Thoracic aorta (tissue), 2 donors: ENCODE data around the gene ADAMTS6. TPM values are rescaled to one million over a fixed set of nuclear protein-coding genes. Genes with fewer than 3 reads are reported as not detected.

ENCODE experiments used
- ATAC-seq: fragments of 150-250 bp; one replicate; pipeline ENCODE4 v1.8.0; 2017; ENCODE audit warnings: low read depth; ENCODE audit not compliant: insufficient number of reproducible peaks, low FRiP score
- DNase-seq: peaks from one replicate; pipeline ENCODE4 v3.0.0-alpha.2; 2020; ENCODE audit warnings: low spot score
- H3K27ac ChIP-seq, 2 donors: fragments of 200-600 bp; sonication (generic); 1 replicate in 1 of 2; 2 replicates in 1 of 2; pipeline ENCODE4 v1.5.1; 2016; ENCODE audit warnings: mild to moderate bottlenecking in 2 of 2, moderate library complexity in 2 of 2
- H3K27me3 ChIP-seq: fragments of 200-600 bp; sonication (generic); replicated peaks from 2 replicates; pipeline ENCODE4 v1.6.0; 2016; ENCODE audit warnings: mild to moderate bottlenecking; ENCODE audit not compliant: insufficient read depth
- H3K36me3 ChIP-seq: fragments of 200-600 bp; sonication (generic); one replicate; pipeline ENCODE4 v1.5.1; 2016
- H3K4me1 ChIP-seq, 2 donors: fragments of 200-600 bp; sonication (generic); 1 replicate in 1 of 2; 2 replicates in 1 of 2; pipeline versions ENCODE4 v1.5.1 to v1.6.0; 2016; ENCODE audit warnings: low read depth in 2 of 2, mild to moderate bottlenecking in 1 of 2; ENCODE audit not compliant: control insufficient read depth in 1 of 2
- H3K4me3 ChIP-seq: fragments of 200-600 bp; sonication (generic); 2 replicates; pipeline ENCODE4 v1.5.1; 2016; ENCODE audit warnings: mild to moderate bottlenecking
- H3K9me3 ChIP-seq: fragments of 200-600 bp; sonication (generic); 2 replicates; pipeline ENCODE4 v1.5.1; 2016
- CTCF ChIP-seq: fragments of 200-600 bp; sonication (generic); IDR thresholded peaks from one replicate; pipeline ENCODE4 v1.5.1; 2019; ENCODE audit warnings: antibody characterized with exemption
- total RNA-seq, 2 donors: library from RNA; depleted of rRNA; stranded (reverse); fragments of >200 nt; gene quantifications; one replicate each; pipeline versions ENCODE4 v1.1.0 to v1.2.3, GENCODE V29; 2016

The ADAMTS6 gene
- total RNA-seq, 2 donors from 2014 or later = 4.9 to 11.8 TPM

- H3K4me3 ChIP-seq = peak overlapping the region; percentile 79
- no peaks in the 10 kb centered on the region for H3K36me3 ChIP-seq
- TF ChIP-seq CTCF = peak; percentile 28
- H3K9me3 ChIP-seq = no peaks in the 10 kb centered on the region
- H3K27me3 ChIP-seq = no peaks in the 10 kb centered on the region
- peaks cover 0 to 24% of the 10 kb centered on the region in 2 donors for H3K4me1 ChIP-seq
- no peak for DNase-seq
- ATAC-seq = no peak
- H3K27ac ChIP-seq = peak overlapping the region; percentile 63 to 66
Observed at GRCh38 chr5:65102976-65103711, 378.6 kb downstream of the ADAMTS6 start.

GRCh38 chr5:65102371-65102975, 379.2 kb downstream of the ADAMTS6 start:
- Histone ChIP-seq H3K36me3 (no peaks in the 10 kb centered on the region), H3K9me3 (no peaks in the 10 kb centered on the region), H3K4me1 (peaks cover 0 to 24% of the 10 kb centered on the region in 2 donors), H3K27me3 (no peaks in the 10 kb centered on the region), H3K4me3 (peak overlapping the region; percentile 79), H3K27ac (peak overlapping the region; percentile 63 to 66)
- ATAC-seq = no peak
- no peak for DNase-seq
- no peak for TF ChIP-seq CTCF

- no peak for ATAC-seq
- Histone ChIP-seq H3K9me3 (no peaks in the 10 kb centered on the region), H3K4me1 (peaks cover 0 to 24% of the 10 kb centered on the region in 2 donors), H3K36me3 (no peaks in the 10 kb centered on the region), H3K4me3 (no peak overlapping the region), H3K27me3 (no peaks in the 10 kb centered on the region), H3K27ac (peak overlapping the region; percentile 36 to 63)
- TF ChIP-seq CTCF = no peak
- DNase-seq = no peak
Observed at GRCh38 chr5:65101632-65102100, 380.1 kb downstream of the ADAMTS6 start.

- H3K27ac ChIP-seq = peak overlapping the region; percentile 36 to 63
- H3K4me1 ChIP-seq = peaks cover 0 to 24% of the 10 kb centered on the region in 2 donors
- no peaks in the 10 kb centered on the region for H3K27me3 ChIP-seq
- no peaks in the 10 kb centered on the region for H3K36me3 ChIP-seq
- ATAC-seq = peak; percentile 67
- H3K4me3 ChIP-seq = no peak overlapping the region
- peak; percentile 5 for DNase-seq
- H3K9me3 ChIP-seq = no peaks in the 10 kb centered on the region
- peak; percentile 69 for TF ChIP-seq CTCF
Observed at GRCh38 chr5:65100911-65101631, 380.6 kb downstream of the ADAMTS6 start.

Other genes with a start within 250 kb of the ADAMTS6 start
- gene CENPK, start 81.2 kb upstream of the ADAMTS6 start, total RNA-seq = 1 to 10 TPM in 1 of 2 donors, under 1 TPM in 1; 0.42 to 1.1 TPM
- gene PPWD1, start 81.4 kb upstream of the ADAMTS6 start, total RNA-seq = 10 to 100 TPM; 32.8 to 71.0 TPM
- gene TRIM23, start 142.4 kb upstream of the ADAMTS6 start, total RNA-seq = 10 to 100 TPM; 13.5 to 14.5 TPM
- 1 to 10 TPM; 1.1 to 4.9 TPM for gene SHLD3, start 143.1 kb upstream of the ADAMTS6 start, total RNA-seq
- 10 to 100 TPM in 1 of 2 donors, 1 to 10 TPM in 1; 9.7 to 14.4 TPM for gene TRAPPC13, start 143.1 kb upstream of the ADAMTS6 start, total RNA-seq
- 10 to 100 TPM; 24.3 to 26.4 TPM for gene SGTB, start 240.2 kb upstream of the ADAMTS6 start, total RNA-seq
- gene NLN, start 240.3 kb upstream of the ADAMTS6 start, total RNA-seq = 10 to 100 TPM in 1 of 2 donors, 1 to 10 TPM in 1; 6.8 to 24.1 TPM